ENCODE results near the gene MAU2. TPM values are rescaled to one million over a fixed set of nuclear protein-coding genes. Genes with fewer than 3 reads are reported as not detected.
A peak's percentile ranks its signal among the peaks of the same experiment; 100 is the strongest.

MAU2 gene
- total RNA-seq, 2 experiments from 2014 or later = 68.8 to 76.9 TPM

DNA sequence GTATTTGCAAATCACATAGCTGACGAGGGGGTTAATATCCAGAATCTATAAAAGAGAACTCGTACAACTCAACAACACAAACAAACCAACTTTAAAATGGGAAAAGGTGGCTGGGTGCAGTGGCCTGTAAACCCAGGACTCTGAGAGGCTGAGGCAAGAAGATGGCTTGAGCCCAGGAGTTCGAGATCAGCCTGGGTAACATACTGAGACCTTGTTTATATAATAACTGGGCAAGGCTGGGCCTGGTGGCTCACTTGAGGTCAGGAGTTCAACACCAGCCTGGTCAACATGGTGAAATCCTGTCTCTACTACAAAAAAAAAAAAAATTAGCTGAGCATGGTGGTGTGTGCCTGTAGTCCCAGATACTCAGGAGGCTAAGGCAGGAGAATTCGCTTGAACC, 25.7 kb upstream of the MAU2 start:
- Mint-ChIP-seq H3K4me3 (no peak overlapping the region), H3K27ac (no peak overlapping the region)
- POLR2A ChIA-PET = interaction anchor here (1.7 kb wide), 1 partner anchor 11 kb away, joined by 5 read pairs; no protein-coding TSS in a partner anchor

DNA sequence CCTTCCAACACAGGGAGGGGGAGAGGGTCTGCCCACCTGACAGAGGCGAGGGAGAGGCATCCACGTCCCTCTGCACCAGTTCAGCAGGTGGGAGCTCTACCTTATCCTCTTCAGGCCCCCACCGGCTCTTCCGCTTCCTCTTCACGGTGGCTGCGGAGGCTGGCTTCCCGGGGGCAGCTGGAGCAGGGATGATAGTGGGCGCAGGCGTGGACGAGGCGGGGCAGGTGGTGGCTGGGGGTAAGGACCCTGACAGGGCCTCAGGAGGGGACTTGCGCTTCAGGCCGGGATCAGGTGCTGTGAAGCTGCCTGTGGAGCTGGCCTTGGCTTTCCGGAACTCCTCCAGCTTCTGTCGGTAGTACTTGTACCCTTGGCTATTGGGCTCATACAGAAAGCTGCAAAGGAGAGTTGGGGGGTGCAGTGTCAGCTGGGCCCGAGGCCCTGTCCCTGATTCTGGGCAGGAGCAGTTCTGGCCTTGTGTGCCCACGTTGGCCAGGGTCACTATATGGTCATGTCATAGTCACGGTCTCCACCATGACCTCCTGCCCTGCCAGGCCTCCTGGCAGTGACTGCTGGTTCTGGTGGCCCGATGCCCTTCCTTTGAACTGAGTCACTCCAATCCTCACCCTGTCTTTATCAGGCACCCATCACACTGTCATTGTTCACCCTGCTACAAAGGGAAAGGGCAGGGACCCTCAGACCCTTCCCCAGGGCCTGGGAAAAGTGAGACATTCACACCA, 23.5 kb upstream of the MAU2 start:
- H3K27ac Mint-ChIP-seq = no peak overlapping the region
- H3K4me1 Mint-ChIP-seq = no peaks in the 10 kb centered on the region
- no peaks in the 10 kb centered on the region for H3K27me3 Mint-ChIP-seq
- ChIA-PET POLR2A (no interaction called here), CTCF (no interaction called here)
- H3K36me3 Mint-ChIP-seq (ENCODE audit: low read depth) = peaks cover 54% of the 10 kb centered on the region
- no peaks in the 10 kb centered on the region for H3K9me3 Mint-ChIP-seq
- no peak overlapping the region for H3K4me3 Mint-ChIP-seq
- no peak for DNase-seq

More for the DNA sequence above, 25.7 kb upstream of the MAU2 start:
- Mint-ChIP-seq H3K36me3 (ENCODE audit: low read depth) (peaks cover 59% of the 10 kb centered on the region), H3K9me3 (no peaks in the 10 kb centered on the region), H3K4me1 (no peaks in the 10 kb centered on the region), H3K27me3 (no peaks in the 10 kb centered on the region)
- no peak for DNase-seq
- CTCF ChIA-PET = interaction anchor here (1.0 kb wide), 1 partner anchor 149 kb away, joined by 4 read pairs; no protein-coding TSS in a partner anchor

DNA sequence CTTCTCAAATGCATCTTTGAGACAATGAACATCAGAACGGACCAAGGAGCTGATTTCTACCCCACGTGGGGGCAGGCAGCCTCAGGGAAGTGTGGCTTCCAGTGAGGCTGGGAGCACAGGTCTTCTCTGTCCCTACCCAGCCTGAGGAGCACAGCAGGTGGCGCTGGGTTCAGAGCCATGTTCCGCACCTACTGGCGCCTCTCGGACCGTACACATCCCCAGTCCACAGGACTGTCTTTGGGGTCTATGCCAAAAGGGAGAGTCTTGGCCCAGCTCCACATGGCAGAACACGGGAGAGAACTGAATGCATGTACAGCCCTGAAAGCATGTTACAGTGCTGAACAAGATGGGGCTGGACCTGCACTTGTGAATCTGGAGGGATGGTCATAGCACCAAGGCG, 22.9 kb upstream of the MAU2 start:
- CTCF ChIA-PET = no interaction called here
- POLR2A ChIA-PET = no interaction called here
- no peaks in the 10 kb centered on the region for H3K4me1 Mint-ChIP-seq
- no peak for DNase-seq
- peaks cover 49% of the 10 kb centered on the region for H3K36me3 Mint-ChIP-seq (ENCODE audit: low read depth)
- H3K27ac Mint-ChIP-seq = no peak overlapping the region
- no peaks in the 10 kb centered on the region for H3K27me3 Mint-ChIP-seq
- H3K4me3 Mint-ChIP-seq = no peak overlapping the region
- H3K9me3 Mint-ChIP-seq = no peaks in the 10 kb centered on the region

DNA sequence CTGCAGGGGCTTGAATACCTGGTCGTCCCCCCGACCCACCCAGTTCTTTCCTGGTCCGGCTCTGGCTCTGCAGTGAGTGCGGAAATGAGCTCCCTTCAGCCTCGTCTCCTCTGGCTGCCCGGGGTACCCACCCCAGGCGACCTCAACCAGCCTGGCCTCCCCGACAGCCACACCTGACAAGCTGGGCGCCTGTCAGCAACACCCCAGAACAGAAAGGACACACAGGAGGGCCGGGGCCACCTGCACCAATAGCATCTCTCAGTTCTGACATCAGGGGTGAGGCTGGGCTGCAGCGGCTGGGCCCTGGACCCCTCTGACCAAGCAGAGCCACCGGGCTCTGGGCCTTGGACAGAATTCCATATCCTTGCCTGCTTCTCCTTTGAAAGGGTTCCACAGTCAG, 20.0 kb upstream of the MAU2 start:
- CTCF ChIA-PET = interaction anchor here (0.5 kb wide), 1 partner anchor 32 kb away, joined by 3 read pairs; no protein-coding TSS in a partner anchor
- H3K27ac Mint-ChIP-seq = no peak overlapping the region

DNA sequence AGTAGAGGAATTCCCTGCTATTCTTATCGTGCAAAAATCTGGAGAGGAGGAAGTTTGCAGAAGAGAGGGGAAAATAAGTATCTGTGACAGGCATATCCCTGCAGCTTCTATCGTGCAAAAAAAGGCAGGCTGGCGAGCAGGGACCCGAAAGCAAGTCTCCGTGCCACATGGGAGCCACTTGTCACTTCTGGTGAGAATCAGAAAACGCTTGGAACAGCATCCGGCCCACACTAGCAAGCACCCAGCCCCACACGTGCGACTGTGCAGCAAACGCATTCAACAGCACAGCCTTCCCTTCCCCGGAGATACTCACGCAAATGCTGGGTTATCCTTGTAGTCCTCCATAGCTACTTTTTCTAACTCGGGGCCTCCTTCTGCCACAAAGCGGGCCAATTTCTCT, 17.2 kb upstream of the MAU2 start:
- Mint-ChIP-seq H3K36me3 (ENCODE audit: low read depth) (peaks cover 36% of the 10 kb centered on the region), H3K27me3 (no peaks in the 10 kb centered on the region), H3K27ac (no peak overlapping the region), H3K4me1 (no peaks in the 10 kb centered on the region), H3K9me3 (no peaks in the 10 kb centered on the region), H3K4me3 (no peak overlapping the region)
- DNase-seq = no peak
- ChIA-PET CTCF (interaction anchor here (1.1 to 1.6 kb wide), 2 partner anchors 12 to 129 kb away, joined by 3 read pairs; no protein-coding TSS in a partner anchor), POLR2A (no interaction called here)

More for the DNA sequence above, 20.0 kb upstream of the MAU2 start:
- Mint-ChIP-seq H3K4me3 (no peak overlapping the region), H3K36me3 (ENCODE audit: low read depth) (peaks cover 39% of the 10 kb centered on the region), H3K9me3 (no peaks in the 10 kb centered on the region), H3K27me3 (no peaks in the 10 kb centered on the region), H3K4me1 (no peaks in the 10 kb centered on the region)
- POLR2A ChIA-PET = no interaction called here
- no peak for DNase-seq

DNA sequence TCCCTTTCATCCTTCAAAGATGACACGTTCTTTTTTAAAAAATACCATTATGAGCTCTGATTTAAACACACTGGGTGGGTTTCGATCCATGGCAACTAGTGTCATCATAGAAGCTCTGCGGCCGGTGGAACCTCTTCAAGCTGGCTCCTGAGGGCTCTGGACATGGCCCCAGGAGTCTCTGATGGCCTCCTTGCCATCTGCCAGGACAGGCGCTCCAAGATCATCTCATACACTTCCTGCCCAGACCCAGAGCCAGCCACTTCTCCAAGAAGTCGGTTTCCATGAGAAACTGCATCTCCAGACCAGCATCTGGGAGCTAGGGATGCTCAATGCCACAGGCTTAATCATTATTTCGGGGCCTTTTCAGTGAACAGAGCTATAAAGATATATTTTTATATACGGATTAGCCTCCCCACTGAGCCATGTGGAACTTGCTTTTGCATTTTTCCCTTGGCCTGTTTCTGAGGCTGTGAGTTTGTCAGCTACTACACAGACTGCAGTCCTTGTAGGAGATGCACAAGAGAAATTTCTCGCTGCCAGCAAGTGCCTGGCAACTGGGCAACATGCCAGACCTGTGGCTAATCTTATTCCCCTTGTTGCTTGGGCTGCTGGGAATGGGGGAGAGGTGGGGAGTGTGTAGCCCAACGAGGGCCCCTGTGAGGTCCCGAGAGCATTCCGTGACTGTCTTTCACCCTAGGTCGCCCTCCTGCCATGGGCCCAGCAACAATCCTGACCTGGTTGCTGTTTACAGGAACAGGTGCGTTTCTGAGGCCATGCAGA, 16.3 kb upstream of the MAU2 start:
- ChIA-PET POLR2A (no interaction called here), CTCF (interaction anchor here (1.6 kb wide), 1 partner anchor 130 kb away, joined by 3 read pairs; no protein-coding TSS in a partner anchor)
- no peaks in the 10 kb centered on the region for H3K27me3 Mint-ChIP-seq
- no peak for DNase-seq
- H3K36me3 Mint-ChIP-seq (ENCODE audit: low read depth) = peaks cover 40% of the 10 kb centered on the region
- H3K9me3 Mint-ChIP-seq = no peaks in the 10 kb centered on the region
- no peak overlapping the region for H3K4me3 Mint-ChIP-seq
- no peak overlapping the region for H3K27ac Mint-ChIP-seq
- no peaks in the 10 kb centered on the region for H3K4me1 Mint-ChIP-seq

DNA sequence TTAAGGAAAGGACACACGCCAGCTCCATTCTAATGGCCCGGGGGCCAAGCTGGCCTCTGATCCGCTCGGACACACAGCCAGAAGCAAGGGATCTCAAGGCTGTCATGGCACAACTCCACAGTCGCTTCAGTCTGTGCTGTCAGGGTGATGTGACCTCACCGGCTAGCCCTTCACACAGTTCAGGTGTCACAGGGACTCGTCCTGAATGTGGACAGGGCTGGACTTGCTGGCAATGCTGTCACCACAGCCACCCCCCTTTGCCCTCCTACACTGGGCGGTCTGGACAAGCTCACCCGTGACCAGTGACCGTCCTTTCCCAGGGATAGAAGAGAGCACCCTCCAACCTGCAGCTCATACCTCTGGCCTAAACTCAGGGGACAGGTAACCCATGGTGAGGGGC, 15.6 kb upstream of the MAU2 start:
- H3K36me3 Mint-ChIP-seq (ENCODE audit: low read depth) = peaks cover 44% of the 10 kb centered on the region
- ChIA-PET CTCF (no interaction called here), POLR2A (no interaction called here)
- H3K4me3 Mint-ChIP-seq = no peak overlapping the region
- no peak for DNase-seq
- no peaks in the 10 kb centered on the region for H3K9me3 Mint-ChIP-seq
- H3K27me3 Mint-ChIP-seq = no peaks in the 10 kb centered on the region
- H3K4me1 Mint-ChIP-seq = no peaks in the 10 kb centered on the region
- H3K27ac Mint-ChIP-seq = no peak overlapping the region

DNA sequence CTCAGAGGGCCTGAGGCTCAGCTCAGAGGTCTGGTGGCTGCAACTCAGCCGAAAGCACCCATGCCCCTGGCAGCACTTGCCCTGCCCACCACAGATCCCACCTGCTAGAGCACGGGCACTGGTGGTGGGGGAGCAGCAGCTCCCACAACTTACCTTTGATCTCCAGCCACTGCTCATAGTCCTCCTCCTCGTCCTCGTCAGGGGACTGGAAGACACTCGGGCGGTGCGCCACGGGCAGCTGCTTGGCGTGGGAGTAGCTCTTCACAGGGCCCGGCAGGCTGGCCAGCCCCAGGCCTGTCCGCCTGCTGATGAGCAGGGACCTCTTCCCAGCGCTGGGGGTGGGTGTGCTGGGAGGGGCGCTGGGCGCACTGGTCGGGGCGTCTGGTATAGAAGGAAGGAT, 14.9 kb upstream of the MAU2 start:
- Mint-ChIP-seq H3K36me3 (ENCODE audit: low read depth) (peaks cover 48% of the 10 kb centered on the region), H3K9me3 (no peaks in the 10 kb centered on the region)
- POLR2A ChIA-PET = no interaction called here

DNA sequence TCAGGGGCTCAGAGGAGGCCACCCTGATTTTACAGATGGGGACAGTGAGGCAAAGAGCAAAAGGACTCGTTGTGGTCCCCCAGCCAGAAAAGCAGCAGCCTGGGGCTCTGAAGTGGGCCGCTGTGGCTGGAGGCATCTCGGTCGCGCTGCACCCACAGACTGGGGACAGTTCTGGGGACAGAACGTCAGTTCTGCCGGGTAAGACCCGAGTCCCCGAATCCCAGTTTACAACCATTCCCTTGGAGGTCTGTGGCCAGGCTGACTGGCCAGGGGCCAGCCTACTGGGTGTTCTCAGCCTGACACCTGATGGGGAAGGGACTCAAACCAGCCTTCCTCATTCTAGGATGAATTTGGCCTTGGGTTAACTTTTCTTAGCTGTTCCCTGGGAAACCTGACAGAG, 14.4 kb upstream of the MAU2 start:
- H3K4me3 Mint-ChIP-seq = no peak overlapping the region
- POLR2A ChIA-PET = no interaction called here
- peaks cover 44% of the 10 kb centered on the region for H3K36me3 Mint-ChIP-seq (ENCODE audit: low read depth)
- H3K9me3 Mint-ChIP-seq = no peaks in the 10 kb centered on the region
- no peaks in the 10 kb centered on the region for H3K27me3 Mint-ChIP-seq
- CTCF ChIA-PET = no interaction called here
- no peak overlapping the region for H3K27ac Mint-ChIP-seq
- DNase-seq = no peak
- H3K4me1 Mint-ChIP-seq = no peaks in the 10 kb centered on the region

More for the DNA sequence above, 14.9 kb upstream of the MAU2 start:
- no peaks in the 10 kb centered on the region for H3K27me3 Mint-ChIP-seq
- no peaks in the 10 kb centered on the region for H3K4me1 Mint-ChIP-seq
- no peak overlapping the region for H3K4me3 Mint-ChIP-seq
- H3K27ac Mint-ChIP-seq = no peak overlapping the region
- no peak for DNase-seq
- CTCF ChIA-PET = no interaction called here

DNA sequence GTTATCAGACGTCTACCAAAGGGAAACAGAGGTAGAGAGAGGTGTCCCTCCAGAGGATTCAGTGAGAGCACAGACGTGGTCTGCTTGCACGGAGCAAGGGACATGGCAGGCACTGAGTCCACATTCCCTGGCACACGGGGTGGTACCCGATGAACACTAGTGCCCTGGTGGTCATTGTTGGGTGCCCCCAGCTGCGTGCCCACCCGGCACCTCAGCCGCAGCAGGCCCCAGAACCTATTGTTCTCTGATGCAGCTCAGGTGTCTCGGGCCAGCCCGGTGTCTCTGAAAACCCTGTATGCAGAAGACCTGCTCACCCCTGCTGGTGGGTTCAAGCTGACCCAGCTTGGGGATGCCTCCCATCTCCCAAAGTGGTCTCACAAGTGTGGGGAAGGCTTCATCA, 12.3 kb upstream of the MAU2 start:
- Mint-ChIP-seq H3K4me1 (no peaks in the 10 kb centered on the region), H3K4me3 (no peak overlapping the region), H3K36me3 (ENCODE audit: low read depth) (peaks cover 36% of the 10 kb centered on the region), H3K27me3 (no peaks in the 10 kb centered on the region), H3K27ac (no peak overlapping the region), H3K9me3 (no peaks in the 10 kb centered on the region)
- CTCF ChIA-PET = no interaction called here
- POLR2A ChIA-PET = no interaction called here
- no peak for DNase-seq

DNA sequence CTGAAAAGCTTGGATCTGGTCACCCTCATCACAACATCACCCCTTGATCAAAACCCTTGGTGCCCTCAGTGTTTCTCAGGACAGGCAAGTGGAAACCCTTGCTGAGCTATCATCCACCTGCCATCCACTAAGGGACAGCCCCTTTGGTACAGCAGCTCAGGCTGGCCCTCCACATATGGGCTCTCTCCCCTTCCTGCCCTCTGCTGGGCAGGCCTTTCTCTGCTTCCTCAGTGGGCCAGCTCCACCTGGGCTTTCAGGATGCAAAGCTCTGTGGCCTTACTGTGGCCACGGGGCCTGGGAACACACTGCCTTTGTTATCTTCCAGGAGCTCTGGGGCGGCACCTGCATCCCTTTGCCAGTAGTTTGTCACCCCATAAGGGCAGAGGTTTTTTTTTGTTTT, 5.2 kb upstream of the MAU2 start:
- Mint-ChIP-seq H3K36me3 (ENCODE audit: low read depth) (peaks cover 27% of the 10 kb centered on the region), H3K27me3 (no peaks in the 10 kb centered on the region), H3K9me3 (no peaks in the 10 kb centered on the region), H3K27ac (peak overlapping the region; percentile 40), H3K4me1 (peaks cover 21% of the 10 kb centered on the region), H3K4me3 (no peak overlapping the region)
- ChIA-PET POLR2A (interaction anchor here (1.1 to 1.2 kb wide), 2 partner anchors 12 to 124 kb away, joined by 3 read pairs; partner anchors contain the start of genes BORCS8 and RFXANK), CTCF (interaction anchor here (1.1 to 1.5 kb wide), 4 partner anchors 13 to 175 kb away, joined by 3 to 6 read pairs (median 3); no protein-coding TSS in a partner anchor)
- no peak for DNase-seq

DNA sequence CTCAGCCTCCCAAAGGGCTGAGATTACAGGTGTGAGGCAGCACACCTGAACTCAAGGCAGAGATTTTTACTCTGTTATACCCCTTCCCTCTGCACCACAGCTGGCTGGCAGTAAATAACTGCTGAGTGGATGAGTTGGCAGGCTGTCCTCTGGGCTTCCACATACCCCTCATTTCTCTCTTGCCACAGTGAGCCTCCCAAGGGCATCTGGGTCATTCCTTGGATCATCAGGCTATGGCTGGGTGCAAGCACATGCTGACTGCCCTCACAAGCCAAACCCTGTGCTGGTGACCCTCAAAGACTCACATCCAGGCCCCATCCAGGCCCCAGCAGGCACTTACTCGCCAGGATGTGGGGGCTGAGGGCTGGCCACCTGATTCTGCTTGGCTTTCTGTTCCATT, 4.5 kb upstream of the MAU2 start:
- CTCF ChIA-PET = interaction anchor here (1.1 to 1.4 kb wide), 2 partner anchors 142 to 169 kb away, joined by 3 to 6 read pairs; no protein-coding TSS in a partner anchor
- Mint-ChIP-seq H3K4me1 (peaks cover 21% of the 10 kb centered on the region), H3K4me3 (no peak overlapping the region), H3K27me3 (no peaks in the 10 kb centered on the region), H3K36me3 (ENCODE audit: low read depth) (peaks cover 25% of the 10 kb centered on the region), H3K27ac (no peak overlapping the region), H3K9me3 (no peaks in the 10 kb centered on the region)
- POLR2A ChIA-PET = interaction anchor here (1.2 kb wide), 1 partner anchor 124 kb away, joined by 3 read pairs; the partner anchor contains the start of genes BORCS8 and RFXANK
- no peak for DNase-seq

DNA sequence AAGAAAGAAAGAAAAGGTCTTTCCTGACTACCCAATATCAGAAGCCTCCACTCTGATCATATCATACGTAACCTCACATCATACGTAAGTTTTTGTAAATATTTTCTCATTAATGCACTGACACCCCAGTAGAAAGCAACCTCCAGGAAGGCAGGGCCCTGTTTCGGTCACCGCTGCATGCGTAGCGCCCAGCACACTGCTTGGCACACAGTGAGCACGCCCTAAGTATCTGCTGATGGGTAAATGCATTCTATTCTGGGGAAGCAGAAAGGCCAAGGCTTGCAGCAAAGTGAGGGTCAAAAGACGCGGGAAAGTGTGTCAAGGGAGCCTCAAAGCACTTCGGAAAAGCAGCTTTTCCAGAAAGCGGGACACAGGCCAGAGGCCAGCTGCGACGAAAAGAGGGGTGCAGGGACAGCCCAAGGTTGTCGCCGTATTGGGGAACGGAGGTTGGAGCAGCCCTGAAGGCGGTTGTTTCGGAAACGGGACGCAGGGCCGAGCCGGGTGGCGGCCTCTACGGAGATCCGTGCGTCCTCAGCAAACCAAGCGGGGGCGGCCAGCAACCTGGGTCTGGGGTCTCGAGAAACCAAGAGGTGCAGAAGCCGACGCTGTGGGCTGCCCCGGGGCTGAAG, 783 bp upstream of the MAU2 start:
- Mint-ChIP-seq H3K4me1 (peaks cover 43% of the 10 kb centered on the region), H3K9me3 (no peaks in the 10 kb centered on the region), H3K27me3 (no peaks in the 10 kb centered on the region), H3K4me3 (peak overlapping the region; percentile 95), H3K27ac (peak overlapping the region; percentile 98), H3K36me3 (ENCODE audit: low read depth) (peaks cover 36% of the 10 kb centered on the region)
- DNase-seq = peak; percentile 22
- POLR2A ChIA-PET = no interaction called here
- CTCF ChIA-PET = no interaction called here

Measured in activated CD4-positive, alpha-beta memory T cell treated with anti-CD3 and anti-CD28 coated beads, Interleukin-2, amount 10 ng/mL, durations not matched to agents 7 days and 5 days (primary cell).